Measurements from ENCODE around the gene GSTA2.
"Not testable (repeated sequence)": the region's sequence is repeated elsewhere in the genome, so short reads cannot be mapped to it uniquely, and the experiment has no call there.

The GSTA2 gene

DNA sequence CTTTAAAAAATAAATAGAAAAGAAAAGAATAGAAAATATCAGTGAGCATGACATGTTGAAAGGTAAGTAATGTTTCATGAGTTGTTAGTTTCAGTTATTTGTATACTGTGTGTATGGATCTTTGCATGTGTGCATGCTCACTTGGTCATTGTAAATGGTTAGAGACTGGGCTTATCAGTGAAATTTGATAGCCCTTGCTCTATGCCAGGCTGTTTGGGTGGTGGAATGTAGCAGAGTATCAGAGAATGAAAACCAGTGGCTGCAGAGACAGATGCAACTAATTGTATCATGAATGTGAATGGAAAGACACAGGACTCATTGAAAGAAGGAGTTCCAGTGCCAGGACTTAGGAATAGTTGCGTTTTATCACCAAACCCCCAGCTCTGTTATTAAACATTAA is 4.2 kb downstream of the GSTA2 start:
- DNase-seq, result no peak

- not testable (repeated sequence) for DNase-seq
Measured at GRCh38 chr6:52757651-52758338, 5.5 kb downstream of the GSTA2 start.

- DNase-seq, result peak in 1 of 3 experiments; percentile 22
Measured at GRCh38 chr6:52754443-52754842, 8.8 kb downstream of the GSTA2 start.

DNA sequence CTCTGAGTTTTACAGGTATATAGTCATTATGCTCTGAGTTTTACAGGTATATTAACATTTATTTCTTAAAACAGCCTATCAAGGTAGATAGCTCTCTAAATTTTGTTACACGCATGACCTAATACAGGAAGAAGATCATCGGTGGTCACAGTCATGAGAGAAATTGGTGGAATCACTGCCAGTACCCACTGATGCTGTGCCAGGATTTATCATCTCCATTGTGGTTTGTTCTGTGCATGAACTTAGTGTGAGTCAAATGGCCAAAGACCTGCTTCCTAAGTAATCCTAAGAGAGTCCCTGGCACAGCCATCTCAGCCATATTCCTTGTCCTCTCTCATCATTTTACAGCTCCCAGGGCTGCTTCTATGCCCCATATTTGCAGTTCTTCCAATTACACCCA is 10.1 kb downstream of the GSTA2 start:
- not testable (repeated sequence) for DNase-seq

GRCh38 chr6:52752310-52752709 is 11.0 kb downstream of the GSTA2 start:
- DNase-seq, result no peak

DNA sequence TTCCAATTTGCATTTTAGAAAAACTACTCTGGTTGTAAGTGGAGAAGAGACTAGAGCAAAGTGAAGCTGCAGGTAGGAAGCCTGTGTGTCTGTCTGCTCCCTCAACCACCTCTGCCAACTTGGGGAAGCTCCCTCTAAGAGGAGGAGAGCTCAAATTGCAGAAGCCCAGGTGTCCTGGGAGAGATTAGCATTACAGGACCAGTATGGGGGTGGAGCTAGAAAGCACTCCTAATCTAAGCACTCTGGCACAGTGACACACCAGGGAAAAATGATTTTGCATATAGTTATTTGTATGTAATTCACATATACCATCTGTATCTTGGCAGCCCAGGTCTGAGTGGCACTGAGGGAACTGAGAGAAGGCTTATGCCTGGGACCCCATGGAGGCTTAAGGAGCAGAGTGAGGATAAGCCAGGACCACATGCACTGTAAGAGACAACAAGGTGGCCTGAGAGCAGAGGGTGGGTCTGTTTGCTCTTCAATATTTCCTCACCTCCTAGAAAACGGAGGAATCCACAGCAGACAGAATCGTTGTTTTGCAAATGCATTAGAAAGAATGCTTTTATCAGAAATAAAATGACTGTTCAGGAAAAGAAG is 13.6 kb downstream of the GSTA2 start:
- peak in 1 of 3 experiments; percentile 42 for DNase-seq

GRCh38 chr6:52747301-52747700 is 16.0 kb downstream of the GSTA2 start:
- not testable (repeated sequence) for DNase-seq

GRCh38 chr6:52746213-52746612 is 17.1 kb downstream of the GSTA2 start:
- DNase-seq, result no peak

GRCh38 chr6:52745764-52746201 is 17.5 kb downstream of the GSTA2 start:
- DNase-seq, result no peak

GRCh38 chr6:52741872-52742271 is 21.4 kb downstream of the GSTA2 start:
- no peak for DNase-seq

- no peak for DNase-seq
Measured at GRCh38 chr6:52739627-52740026, 23.6 kb downstream of the GSTA2 start.

DNA sequence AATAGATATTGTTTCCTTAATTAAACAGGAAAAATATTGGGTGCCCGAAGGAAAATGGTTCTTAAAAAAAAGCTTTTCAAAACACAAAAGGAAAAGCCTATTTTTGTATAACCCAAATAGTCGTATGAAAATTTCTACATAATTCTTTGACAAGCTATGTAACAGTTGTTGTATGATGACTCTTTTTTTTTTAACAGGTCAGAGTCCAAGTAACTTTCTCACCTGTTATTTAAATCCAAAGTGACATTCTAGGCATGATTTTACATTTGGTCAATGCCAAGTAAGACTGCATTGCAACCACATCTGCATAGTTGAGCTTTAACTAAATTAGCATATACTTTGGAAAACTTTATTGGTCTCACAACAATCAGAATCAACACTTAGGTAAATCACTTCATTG is 24.1 kb downstream of the GSTA2 start:
- DNase-seq, result no peak

- DNase-seq, result no peak
Measured at GRCh38 chr6:52736145-52736544, 27.1 kb downstream of the GSTA2 start.

DNA sequence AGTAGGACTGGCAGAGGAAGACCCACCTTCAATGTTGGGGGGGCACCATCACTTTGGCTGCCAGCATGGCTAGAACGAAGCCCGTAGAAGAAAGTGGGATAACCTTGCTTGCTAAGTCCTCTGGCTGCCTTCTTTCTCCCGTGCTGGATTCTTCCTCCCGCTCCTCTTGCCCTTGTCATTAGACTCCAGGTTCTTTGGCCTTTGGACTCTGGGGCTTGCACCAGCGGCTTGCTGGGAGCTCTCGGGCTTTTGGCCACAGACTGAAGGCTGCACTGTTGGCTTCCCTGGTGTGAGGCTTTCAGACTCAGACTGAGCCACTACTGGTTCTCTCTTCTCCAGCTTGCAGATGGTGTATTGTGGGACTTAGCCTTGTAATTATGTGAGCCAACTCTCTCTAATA is 28.2 kb downstream of the GSTA2 start:
- no peak for DNase-seq

DNA sequence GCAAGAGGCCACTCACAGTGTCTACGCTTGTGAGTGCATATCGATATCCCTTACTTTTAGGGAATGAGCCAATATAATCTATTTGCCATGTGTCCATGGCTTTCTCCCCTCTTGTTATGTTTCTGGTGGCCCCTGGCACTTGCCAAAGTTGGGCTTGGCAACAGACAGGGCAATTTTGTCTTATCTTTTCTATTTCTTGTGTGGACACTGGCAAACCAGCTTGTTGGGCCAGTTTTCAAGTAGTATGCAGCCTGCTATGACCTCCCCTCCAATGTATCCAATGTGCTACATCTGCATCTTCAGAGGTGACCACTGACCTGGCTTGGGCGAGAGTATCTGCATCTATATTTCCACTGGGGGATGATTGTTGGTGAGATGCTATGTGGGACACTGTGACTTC is 29.2 kb downstream of the GSTA2 start:
- no peak for DNase-seq

DNA sequence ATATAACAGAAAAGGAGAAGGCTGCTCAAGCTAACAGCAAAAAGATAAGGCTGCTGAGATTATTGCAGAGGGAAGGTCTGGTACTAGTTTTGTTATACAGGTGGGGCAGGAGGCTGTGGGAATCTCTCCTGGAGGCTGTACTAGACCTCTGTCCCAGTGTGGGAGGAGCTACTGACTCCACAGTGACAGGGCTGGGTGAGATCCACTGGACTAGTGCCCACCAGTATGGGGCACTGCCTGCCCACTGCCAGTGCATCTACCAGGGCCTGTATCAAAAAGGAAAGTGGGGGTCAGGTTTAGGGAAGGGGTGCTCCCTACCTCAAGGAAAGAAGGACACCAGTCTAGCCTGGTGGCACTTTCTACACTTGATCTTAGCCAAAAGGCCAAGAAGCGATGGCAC is 30.1 kb downstream of the GSTA2 start:
- DNase-seq, result no peak

- DNase-seq, result no peak
Measured at GRCh38 chr6:52731719-52732118, 31.6 kb downstream of the GSTA2 start.

GRCh38 chr6:52729576-52729975 is 33.7 kb downstream of the GSTA2 start:
- DNase-seq, result no peak

GRCh38 chr6:52728394-52728793 is 34.9 kb downstream of the GSTA2 start:
- no peak for DNase-seq

DNA sequence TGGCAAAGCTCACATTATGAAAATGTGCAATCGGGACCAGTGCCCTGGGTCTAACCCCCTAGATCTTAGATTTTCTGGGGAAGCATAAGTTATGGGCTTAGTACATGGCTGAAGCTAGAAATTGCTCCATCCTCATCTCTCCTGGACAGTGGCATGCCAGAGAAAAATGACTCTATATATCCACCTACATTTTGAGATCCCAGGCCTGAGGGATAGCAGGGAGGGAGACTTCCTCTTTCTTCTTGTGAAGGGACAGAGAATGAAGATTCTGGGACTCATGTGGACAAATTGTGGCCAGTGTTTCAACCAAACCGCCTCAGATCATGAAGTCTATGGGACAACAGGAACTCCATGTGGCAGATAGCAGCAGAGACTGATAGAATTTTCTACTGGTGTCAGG is 35.4 kb downstream of the GSTA2 start:
- DNase-seq, result no peak

- peak in 1 of 3 experiments; percentile 17 for DNase-seq
Measured at GRCh38 chr6:52726741-52727535, 36.3 kb downstream of the GSTA2 start.

GRCh38 chr6:52726193-52726542 is 37.1 kb downstream of the GSTA2 start:
- no peak for DNase-seq

DNA sequence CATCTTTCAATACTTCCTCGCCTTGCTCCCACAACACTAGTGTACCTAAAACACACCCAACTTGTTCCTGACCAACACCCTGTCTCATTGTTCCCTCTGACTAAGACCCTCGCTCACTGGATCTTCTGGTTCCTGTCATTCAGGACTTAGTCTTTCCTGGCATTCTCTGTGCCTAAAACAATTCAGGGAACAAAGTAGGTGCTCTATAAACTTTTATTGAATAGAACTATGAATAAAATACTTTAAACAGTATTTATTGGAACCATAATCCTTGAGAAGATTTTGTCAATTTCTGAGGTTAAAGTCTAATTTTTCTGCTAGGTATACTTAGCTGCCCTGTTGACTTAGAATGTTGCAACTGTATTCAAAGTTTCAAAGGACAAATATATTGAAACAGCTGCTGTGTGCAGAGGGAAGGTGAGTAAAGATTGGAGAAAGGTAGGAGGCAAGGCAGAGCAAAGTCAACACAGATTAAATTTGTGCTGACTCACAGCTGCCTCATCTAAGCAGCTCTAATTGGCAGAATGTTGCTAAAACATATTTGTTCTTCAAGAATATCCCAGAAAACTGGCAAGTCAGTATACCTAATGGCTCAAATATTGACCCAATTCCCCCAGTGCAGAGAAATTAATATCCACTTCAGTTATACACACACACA is 37.6 kb downstream of the GSTA2 start:
- peak in 2 of 3 experiments; percentile 63 to 88 for DNase-seq

- DNase-seq, result peak in 1 of 3 experiments; percentile 36
Measured at GRCh38 chr6:52725143-52725534, 38.1 kb downstream of the GSTA2 start.
